Stimulated activated CD4-positive, alpha-beta T cell treated with anti-CD3 and anti-CD28 coated beads, Interleukin-4, amount 100 ng/mL, for 4 hours (primary cell): ENCODE results near the gene EXOC4.

ENCODE experiments used
- DNase-seq, 2 experiments: peaks; one replicate each; pipeline ENCODE4 v3.0.0-alpha.2; 2020

Gene EXOC4

DNA sequence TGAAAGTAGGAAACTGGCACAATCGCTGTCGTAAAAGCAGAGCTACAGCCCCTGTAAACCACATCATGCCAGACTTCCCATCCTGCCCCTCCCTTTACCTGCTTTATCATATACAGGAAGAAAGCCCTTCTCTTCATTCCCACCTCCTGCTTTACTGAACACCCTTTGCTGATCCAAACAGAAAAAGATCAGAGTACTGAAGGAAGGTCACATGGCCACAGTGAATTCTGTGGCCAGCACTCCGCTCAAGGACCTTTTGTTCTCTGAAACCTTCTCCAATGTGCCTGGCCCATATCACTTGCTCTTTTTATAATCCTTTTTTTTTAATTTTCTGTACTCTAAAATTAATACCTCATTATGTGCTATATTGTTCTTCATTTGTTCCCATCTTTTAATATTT, 765.4 kb downstream of the EXOC4 start:
- DNase-seq: no peak

DNA sequence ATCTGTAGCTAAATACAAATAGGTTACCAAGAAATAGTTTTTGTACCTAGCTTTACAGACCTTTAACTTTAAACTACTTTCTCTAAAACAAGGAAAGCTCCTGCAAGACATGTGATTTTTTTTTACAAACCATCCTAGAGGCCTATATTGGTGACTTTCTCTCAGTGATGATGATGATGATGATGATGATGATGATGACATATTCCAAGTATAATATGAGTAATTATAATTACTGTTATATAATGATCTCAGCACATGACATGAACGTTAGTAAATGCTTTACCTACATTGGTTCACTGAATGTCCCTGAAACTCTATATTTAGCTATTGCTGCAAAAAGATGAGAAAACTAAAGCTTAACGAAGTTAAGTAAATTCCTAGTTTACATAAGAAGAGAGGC, 766.4 kb downstream of the EXOC4 start:
- no peak for DNase-seq

DNA sequence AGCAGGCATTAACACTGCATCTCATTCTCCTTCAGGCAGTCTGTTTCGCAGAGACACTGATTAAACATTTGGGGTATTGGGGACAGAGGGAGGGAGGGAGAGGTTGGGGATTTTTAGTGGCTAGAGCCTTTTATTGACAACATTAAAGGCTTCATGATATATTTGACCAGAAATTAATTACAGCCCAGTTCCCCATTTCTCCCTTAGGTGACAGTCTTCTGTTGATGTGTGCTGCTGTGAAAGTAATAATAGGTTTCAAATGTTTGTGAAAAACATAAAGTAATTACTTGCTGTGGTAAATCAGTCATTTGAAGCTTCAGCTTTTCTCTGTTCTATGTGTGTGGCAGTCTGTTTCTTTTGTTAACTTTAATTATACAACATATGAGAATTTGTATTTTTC, 769.0 kb downstream of the EXOC4 start:
- DNase-seq: no peak

DNA sequence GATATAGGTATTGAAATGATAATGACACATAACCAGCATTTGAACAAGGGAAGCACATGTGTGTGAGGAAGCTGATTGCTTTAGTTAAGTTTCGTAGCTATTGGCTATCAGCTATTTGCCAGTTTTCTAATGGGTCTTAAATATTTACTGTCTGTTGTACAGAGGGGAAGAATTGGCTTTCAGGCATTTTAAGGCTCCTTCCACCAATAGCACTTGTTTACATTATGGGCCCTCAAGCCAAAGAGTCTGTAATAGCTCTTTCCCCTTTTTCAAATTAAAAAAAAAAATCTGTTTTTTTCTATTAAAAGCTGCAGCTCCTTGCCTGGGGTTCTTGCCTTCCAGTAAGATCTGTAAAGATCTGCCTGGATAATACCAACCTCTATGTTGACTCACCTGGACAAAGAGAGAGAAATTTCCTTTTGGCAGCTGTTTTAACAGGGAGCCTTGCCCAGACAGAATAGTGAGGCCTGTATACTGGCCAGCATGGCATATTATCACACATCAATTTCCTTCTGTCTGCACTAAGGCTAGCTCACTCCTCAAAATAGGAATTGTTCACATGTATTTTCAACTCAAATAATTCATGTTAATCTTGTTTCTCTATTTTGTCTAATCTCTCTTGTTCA, 769.5 kb downstream of the EXOC4 start:
- DNase-seq: no peak

DNA sequence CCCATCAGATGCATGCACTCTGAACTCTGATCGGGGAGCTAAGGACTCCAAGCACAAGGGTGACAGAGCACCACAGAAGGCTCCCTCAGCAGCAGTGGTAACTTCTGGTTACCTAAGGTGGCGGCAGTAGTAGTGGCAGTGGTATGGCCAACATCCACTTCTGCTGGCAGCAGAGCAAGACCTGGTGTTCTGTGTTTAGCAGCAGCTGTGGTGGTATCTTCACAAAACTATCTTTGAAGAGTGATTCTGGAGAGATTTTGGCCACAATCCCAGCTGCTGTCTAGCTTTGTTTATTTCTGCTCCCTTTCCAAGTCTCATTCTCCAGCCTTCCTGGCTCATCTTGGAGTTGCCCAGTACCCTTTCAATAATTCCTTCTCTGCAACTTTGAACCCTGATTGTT, 771.9 kb downstream of the EXOC4 start:
- DNase-seq: no peak

DNA sequence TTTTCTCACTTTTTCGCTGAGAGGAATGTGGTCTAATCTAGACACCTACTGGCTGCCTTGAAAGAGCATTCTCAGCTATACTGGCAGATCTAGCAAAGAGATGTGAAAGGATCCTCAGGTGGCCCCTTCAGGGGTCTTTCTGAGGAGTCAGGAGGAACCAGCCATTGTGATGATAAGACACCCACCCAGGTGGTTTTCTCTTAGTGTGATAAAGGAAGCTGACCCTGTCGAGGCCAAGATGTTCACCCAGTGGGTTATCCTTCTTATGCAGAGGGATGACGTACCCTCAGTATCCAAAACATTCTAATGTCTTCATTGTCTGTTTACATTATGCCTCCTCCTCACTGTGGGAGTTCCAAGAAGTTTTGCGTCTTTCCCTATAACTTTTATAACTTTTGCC, 776.0 kb downstream of the EXOC4 start:
- DNase-seq: no peak

DNA sequence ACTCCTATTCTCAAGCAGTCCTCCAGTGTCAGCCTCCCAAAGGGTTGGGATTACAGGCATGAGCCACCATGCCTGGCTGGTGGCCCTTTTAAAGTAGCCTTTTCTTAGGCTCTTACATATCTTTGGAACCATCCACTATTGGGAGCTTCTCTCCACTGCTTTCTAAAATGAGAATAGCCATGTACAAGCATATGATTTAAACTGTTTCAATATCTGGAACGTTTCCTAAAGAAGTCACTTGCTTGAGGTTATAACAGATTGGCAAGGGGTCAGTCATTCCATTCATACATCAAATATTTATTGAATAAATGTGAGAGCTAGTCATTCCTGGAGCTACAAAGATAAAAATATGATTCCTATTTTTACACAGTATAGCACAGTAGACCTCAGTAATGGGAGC, 776.9 kb downstream of the EXOC4 start:
- DNase-seq: no peak

DNA sequence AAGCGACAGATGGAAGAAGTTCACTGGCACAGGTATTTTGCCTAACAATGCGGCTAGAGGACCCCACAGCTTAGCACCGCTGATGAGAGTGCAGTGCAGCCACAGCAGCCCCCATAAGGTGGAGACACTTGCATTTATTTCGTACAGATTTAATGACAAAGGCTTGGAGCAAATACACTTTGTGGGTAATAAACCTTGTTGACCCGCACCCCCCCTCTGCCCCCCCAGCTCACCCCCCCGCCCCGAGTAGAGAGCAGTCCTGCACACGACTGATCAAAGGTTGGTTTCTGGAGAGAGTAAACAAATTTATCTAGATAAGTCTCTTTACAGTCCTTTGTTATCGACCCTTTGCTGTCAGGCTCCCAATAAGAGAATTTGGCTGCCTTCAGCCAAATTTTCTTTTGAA, 777.6 kb downstream of the EXOC4 start:
- DNase-seq: no peak

DNA sequence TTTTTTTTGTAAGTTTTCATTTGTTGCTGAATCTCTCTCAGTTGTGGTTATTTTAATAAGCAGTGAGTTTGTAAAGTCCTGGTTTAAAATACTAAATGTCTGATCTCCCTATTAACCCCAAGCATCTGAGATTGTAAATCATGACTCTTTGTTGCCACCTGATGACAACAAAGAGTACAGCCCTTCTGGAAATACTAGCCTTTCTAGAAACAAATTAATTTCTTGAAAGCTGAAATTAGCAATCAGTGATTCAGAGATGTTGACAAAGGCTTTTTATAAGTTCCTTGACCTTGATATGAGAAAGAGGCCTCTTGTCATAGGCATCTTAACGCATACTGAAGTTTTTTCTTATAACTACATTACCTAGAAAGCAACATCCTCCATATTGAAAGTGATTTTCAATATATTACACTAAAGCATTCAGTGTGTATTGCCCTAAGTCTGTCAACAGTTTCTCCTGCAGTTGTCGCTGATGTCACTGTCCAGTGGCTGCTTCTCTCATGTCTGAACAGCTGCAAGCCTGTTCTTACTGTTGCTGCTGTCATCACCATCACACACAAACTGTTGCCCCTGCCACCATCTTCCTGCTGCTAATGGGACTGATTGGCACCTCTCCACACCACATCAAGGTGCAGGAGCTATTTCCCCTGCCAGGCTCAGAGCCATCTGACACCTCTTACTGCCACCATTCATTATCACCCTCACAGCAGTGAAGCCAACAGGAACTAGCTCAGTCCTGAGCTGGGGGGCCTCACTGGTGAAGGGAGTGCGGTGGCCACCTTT, 779.1 kb downstream of the EXOC4 start:
- no peak for DNase-seq

DNA sequence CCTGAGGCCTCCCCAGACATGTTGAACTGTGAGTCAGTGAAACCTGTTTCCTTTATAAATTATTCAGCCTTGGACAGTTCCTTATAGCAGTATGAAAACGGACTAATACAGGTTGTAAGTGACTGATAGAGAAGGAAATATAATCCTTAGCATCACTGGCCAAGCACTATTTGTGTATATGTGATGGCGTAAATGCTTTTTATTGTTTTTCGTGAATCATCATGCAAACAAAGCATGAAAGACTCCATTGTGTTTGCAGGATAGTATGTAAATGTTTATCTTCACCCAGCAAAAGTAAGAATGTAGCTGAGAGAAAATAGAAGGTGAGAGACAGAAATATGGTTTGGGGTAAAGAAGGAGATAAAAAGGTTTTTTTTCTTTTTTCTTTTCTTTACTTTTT, 781.8 kb downstream of the EXOC4 start:
- no peak for DNase-seq

DNA sequence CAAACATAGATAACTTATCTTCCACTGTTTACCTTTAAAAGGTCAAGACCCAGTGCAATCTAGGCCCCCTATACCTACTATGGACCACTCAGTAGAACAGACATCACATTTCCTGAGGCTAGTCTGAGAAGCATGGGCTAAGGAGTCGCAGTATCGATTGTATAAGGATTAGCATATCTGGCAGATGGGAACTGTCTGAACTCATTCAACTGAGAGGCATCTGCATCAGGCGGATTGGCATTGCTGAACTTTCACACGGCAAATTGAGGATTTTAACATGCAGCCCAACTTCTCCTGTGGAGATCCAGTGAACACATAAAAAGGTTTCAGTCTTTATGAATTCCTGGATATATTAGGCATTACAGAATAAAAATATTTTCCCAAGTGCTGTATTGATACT, 785.1 kb downstream of the EXOC4 start:
- no peak for DNase-seq

DNA sequence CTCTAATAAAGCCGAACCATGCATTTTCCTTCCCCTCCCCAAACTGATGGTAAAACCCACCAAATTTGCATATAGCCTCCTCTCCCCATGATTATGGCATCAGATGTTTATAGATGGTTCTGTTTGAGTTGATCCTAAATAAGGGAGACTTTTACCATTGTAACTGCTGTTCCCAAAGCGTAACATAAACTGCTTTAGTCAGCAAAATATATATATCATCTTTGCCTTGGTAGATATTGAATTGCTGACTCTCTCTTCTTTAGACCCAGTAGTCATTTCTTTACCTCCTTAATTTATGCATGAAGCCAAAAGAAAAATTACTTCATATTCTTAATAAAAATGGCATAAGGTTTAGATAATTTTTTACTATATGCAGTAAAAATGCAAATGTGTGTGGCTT, 788.1 kb downstream of the EXOC4 start:
- no peak for DNase-seq

DNA sequence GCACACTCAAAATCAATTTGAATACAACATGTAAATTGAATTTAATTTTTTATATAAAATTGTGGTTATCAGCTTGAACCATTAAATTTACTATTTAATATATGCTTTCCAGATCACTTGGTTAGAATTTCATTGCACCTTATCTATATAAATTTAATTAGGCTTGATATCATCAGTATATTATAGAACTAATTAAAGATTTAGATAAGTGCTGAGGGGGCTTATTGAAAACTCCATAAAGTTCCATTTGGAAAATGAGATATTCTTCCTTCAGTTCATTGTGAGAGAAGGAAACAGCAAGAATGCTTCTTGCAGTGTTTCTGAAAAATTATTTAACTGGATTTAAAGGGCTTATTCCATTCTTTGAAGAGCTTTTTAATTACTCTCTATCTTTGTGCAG, 788.6 kb downstream of the EXOC4 start:
- DNase-seq: no peak

DNA sequence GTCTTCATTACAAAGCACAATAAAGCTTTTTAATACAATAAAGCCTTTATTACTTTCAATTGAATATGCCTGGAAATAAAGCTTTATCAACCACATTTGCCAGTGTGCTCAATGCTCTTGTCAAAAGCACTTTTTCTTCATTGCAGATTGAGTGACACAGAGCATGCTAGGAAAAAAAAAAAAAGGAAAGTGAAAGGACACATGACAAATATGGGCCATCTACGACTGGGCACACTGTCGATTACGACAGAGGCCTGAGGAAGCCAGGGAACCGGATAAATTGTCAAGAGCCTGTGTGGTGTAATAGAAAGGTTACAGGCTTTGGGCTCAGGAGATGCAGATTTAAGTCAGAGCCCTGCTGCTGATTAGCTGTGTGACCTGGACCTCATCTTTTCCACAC, 789.4 kb downstream of the EXOC4 start:
- DNase-seq: no peak

DNA sequence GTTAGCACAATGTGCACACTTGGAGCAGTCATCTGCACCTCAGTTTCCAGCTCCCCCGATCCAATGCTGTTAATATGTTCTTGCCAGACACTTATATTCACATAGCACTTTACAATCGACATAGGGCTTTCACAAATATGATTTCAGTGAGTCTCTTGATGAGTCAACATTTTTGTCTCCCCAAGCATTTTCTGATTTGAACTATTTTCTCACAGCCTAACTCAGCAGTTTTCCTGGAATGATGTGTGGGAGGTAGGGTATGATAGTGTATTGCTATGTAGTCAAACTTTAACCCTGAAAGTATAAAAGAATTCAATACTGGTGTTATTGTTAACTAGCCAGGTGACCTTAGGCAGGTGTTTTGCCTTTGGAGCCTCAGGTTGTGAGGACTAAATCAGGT, 791.8 kb downstream of the EXOC4 start:
- no peak for DNase-seq

DNA sequence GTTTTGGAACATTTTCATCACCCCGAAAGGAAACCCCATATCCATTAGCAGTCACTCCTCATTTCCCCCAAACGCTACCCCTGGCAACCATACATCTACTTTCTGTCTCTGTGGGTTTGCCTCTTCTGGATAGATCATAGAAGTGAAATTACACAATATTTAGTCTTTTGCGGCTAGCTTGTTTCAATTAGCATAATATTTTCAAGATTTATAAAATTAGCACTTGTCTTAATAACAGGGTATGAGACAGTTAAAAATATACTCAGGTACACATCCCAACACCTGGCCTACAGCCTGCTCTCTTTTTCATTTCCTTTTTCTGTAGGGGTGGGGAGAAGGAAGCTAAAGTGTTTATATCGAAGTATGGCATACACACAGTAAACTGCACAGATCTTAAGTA, 792.8 kb downstream of the EXOC4 start:
- no peak for DNase-seq

DNA sequence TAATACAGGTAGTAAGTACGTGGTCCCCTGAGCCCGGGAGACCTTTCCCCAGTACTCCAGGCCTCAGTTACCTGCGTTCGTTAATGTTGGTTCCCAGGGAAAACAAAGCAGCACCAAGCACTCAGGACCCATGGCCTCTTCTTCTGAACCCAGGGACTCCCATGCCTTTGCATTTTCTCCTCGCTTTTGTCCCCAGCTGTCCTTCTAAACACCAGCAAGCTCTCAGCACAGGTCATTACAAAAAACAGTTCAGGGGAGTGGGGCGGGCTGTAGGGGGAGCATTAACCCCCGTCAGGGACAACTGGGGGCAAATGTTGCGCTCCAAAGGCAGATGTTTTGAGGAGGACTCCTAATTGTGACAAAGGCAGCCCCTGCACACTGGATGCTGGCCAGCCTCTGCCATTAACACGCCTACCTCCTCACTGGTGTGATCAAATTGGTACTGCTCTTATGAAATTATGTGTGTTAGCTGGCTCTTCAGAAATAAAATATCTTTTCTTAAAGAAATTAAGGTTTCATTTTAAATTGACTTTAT, 793.8 kb downstream of the EXOC4 start:
- no peak for DNase-seq

DNA sequence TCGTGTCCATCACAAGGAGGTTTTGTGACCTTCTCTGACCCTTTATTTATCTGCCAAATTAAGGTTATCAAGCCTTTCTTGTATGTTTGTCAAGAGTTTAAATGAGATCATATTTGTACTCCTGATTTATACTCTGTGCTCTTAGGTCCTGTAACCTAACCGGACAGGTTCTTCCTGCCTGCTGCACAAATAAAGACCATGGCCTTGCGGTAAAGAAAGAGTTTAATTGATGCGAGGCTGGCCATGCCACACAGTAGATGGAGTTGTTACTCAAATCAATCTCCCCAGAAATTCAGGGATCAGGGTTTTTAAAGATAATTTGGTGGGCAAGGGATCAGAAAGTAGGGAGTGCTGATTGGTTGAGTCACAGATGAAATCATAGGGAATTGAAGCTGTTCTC, 794.8 kb downstream of the EXOC4 start:
- DNase-seq: no peak

DNA sequence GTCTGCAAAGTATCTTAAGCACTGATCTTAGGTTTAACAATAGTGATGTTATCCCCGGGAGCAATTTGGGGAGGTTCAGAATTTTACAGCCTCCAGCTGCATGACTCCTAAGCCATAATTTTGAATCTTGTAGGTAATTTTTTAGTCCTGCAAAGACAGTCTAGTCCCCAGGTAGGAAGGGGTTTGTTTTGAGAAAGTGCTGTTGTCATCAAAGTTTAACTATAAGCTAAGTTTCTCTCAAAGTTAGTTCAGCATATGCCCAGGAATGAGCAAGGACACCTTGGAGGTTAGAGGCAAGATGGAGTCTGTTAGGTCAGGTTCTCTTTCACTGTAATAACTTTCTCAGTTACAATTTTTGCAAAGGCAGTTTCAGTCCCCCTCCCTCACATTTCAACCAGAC, 795.3 kb downstream of the EXOC4 start:
- no peak for DNase-seq

DNA sequence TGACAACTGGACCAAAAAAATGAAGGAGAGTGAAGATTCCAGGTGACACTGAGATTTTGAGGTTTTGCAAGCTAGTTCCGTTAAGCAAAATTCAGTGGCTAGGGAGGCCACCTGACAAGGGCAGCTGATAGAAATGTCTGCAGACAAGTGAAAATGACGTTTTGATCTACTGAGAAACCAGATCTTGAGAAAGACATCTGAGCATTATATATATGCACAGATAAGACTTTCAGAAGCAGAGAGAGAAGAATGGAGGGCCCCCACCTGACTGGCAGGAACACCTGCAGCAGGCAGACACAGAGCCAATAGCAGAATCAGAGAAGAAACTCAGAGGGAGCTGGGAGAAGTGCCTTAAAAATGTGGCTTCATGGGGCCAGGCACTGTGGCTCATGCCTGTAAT, 798.1 kb downstream of the EXOC4 start:
- no peak for DNase-seq

DNA sequence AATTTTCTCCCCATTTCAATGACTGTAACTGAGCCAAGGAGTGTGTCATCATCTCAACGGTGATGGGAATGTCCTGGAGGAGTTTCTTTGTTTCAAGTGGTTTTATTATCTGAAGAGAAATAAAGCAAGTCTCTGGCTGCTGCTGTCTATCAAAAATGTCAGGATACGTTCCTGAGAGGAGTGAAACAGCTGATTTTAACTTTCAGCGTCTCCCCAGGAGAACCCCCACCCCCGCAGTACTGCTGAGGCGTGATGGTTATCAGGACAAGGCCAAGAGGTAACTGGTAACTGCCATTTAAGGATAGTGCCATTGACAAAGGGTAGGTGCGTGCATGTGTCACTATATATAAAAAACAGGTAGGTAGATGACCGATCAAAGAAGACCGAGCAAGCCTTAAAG, 803.9 kb downstream of the EXOC4 start:
- no peak for DNase-seq

DNA sequence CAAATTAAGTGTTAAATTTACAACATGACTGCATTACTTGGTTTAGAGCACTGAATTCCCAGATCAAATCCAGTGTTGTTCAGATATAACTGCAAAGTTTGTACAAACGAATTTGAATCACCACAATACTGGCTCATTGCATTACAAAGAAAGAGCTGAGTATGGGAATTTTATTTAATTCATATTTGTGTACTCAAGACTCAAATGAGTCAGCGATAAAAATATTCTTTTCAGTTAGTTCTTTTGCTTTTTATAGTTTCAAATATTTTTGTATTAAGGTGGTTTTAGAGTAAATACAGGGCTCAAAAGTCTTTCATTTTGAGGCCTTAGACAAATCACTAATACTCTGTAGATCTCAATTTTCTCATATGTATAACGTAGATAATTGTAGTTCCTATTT, 805.6 kb downstream of the EXOC4 start:
- DNase-seq: no peak

DNA sequence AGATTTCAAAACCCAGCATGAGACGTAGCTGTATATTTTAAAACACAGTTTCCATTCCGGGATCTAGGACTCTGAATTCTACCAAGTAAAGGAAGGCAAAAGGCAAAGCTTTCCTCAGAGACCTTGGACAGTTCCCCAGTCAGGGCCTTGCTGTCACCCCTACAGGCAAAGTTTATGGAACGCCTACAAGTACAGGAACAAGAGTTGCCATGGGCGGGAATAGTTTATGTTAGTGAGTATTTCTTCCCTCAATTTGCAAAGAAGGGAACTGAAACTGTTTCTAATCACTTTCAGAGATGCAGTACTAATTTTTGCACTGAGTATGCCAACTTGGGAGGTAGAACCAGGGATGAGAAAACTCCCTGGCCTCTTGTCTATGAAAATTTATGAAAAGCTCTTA, 806.1 kb downstream of the EXOC4 start:
- no peak for DNase-seq

DNA sequence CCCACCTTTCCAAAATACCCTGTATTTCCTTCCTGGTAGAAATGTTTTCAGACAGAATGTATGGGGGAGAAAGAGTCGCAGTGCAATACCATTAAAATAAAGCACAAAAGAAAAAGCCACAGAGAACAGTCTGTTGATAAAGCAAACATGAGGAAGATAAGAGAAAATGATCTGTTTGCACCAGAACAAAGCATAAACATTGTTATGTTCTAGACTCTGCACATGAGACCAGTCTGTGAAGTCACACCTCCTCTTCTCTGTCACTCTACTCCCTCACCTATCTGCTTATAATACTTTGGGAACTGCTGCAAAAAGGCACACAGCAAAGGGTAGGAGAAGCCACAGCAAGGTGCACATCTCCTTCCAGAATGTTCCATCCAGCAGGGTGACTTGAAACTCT, 807.0 kb downstream of the EXOC4 start:
- no peak for DNase-seq

DNA sequence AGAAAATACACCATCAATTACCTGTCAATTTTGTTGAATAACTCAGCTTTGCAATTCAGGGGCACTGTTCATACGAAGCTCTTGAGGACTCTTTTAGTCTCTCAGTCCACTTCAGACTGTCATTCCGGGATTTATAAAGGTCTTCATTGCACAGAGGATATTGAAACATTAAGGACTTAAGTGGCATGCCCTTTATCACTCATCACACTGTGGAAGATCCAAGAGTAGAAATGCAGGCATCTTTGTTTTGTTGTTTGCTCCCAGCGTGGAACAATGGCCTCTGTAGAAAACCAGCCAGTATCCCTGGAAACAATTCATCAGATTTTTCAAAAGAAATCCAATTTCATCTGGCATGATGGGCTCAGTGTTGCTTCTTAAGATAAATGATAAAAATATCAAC, 808.0 kb downstream of the EXOC4 start:
- DNase-seq: no peak
